ENCODE data around the gene CORO6. TPM values are rescaled to one million over a fixed set of nuclear protein-coding genes. Genes with fewer than 3 reads are reported as not detected.

Gene CORO6
- total RNA-seq, 1 experiment from 2014 or later, result 9.7 TPM

- CTCF ChIA-PET, result interaction anchor here (0.6 kb wide), 1 partner anchor 129 kb away, joined by 6 read pairs; no protein-coding TSS in a partner anchor
- no peaks in the 10 kb centered on the region for H3K9me3 ChIP-seq (ENCODE audit: control insufficient read depth, insufficient read depth, low read depth, low read length)
- ATAC-seq (no peak), DNase-seq (ENCODE audit: low read depth, low spot score) (no peak)
- no peak overlapping the region for H3K4me3 ChIP-seq (ENCODE audit: low read depth in 2 of 2, low read length in 2 of 2)
- POLR2A ChIA-PET, result interaction anchor here (0.6 kb wide), 1 partner anchor 1462 kb away, joined by 4 read pairs; no protein-coding TSS in a partner anchor
- BruUV-seq (replicated peaks), result no TSS peak
- H3K4me1 ChIP-seq (ENCODE audit: control insufficient read depth, insufficient read depth, low read length), result peaks cover 27% of the 10 kb centered on the region
- intact Hi-C loops (cut with micrococcal nuclease; ENCODE audit: unreplicated experiment) (no loop called here), in situ Hi-C loops (cut with HindIII; ENCODE audit: low pct_unique_long_range_greater_than_20kb, low sequenced_read_pairs) (no loop called here)
- H3K27ac ChIP-seq (ENCODE audit: low read length), result no peak overlapping the region
- no peaks in the 10 kb centered on the region for H3K27me3 ChIP-seq (ENCODE audit: control insufficient read depth, insufficient read depth, low read length)
- TF ChIP-seq POLR2AphosphoS5 (IDR thresholded peaks at IDR 0.05; ENCODE audit: low read depth, low read length) (no peak), CTCF (IDR thresholded peaks at IDR 0.05) (no peak), REST (IDR thresholded peaks at IDR 0.05; ENCODE audit: insufficient read depth in 1 of 2, low read depth in 2 of 2, low read length in 1 of 2) (no peak), SIN3A (IDR thresholded peaks at IDR 0.05; ENCODE audit: borderline replicate concordance, insufficient read depth, low read depth, low read length) (no peak), TCF7L2 (IDR thresholded peaks at IDR 0.05; ENCODE audit: low read depth, low read length) (no peak)
- H3K36me3 ChIP-seq (ENCODE audit: control insufficient read depth, insufficient read depth, low read length), result no peaks in the 10 kb centered on the region
Observed at GRCh38 chr17:29612404-29613280, 10.1 kb downstream of the CORO6 start.

- no peak for DNase-seq (ENCODE audit: low read depth, low spot score)
- POLR2A ChIA-PET, result no interaction called here
- Histone ChIP-seq H3K27me3 (ENCODE audit: control insufficient read depth, insufficient read depth, low read length) (no peaks in the 10 kb centered on the region), H3K27ac (ENCODE audit: low read length) (no peak overlapping the region), H3K4me3 (ENCODE audit: low read depth in 2 of 2, low read length in 2 of 2) (no peak overlapping the region), H3K4me1 (ENCODE audit: control insufficient read depth, insufficient read depth, low read length) (peaks cover 22% of the 10 kb centered on the region), H3K36me3 (ENCODE audit: control insufficient read depth, insufficient read depth, low read length) (no peaks in the 10 kb centered on the region), H3K9me3 (ENCODE audit: control insufficient read depth, insufficient read depth, low read depth, low read length) (no peaks in the 10 kb centered on the region)
- CTCF ChIA-PET, result no interaction called here
- BruUV-seq (replicated peaks), result no TSS peak
- no peak for ATAC-seq
- intact Hi-C loops (cut with micrococcal nuclease; ENCODE audit: unreplicated experiment), result no loop called here
- TF ChIP-seq TCF7L2 (IDR thresholded peaks at IDR 0.05; ENCODE audit: low read depth, low read length) (no peak), SIN3A (IDR thresholded peaks at IDR 0.05; ENCODE audit: borderline replicate concordance, insufficient read depth, low read depth, low read length) (no peak), CTCF (IDR thresholded peaks at IDR 0.05) (no peak), REST (IDR thresholded peaks at IDR 0.05; ENCODE audit: insufficient read depth in 1 of 2, low read depth in 2 of 2, low read length in 1 of 2) (no peak), POLR2AphosphoS5 (IDR thresholded peaks at IDR 0.05; ENCODE audit: low read depth, low read length) (no peak)
- in situ Hi-C loops (cut with HindIII; ENCODE audit: low pct_unique_long_range_greater_than_20kb, low sequenced_read_pairs), result no loop called here
Observed at GRCh38 chr17:29612094-29612403, 10.7 kb downstream of the CORO6 start.

All from Panc1 (cell line).